Trophoblast cell (in vitro differentiated cells and primary cell): ENCODE measurements around the gene GMFB. TPM values are rescaled to one million over a fixed set of nuclear protein-coding genes. Genes with fewer than 3 reads are reported as not detected.

Experiments used
- DNase-seq, 2 donors: peaks; one replicate each; pipeline ENCODE4 v3.0.0-alpha.2; 2016
- H2AFZ ChIP-seq: 2 replicates; pipeline ENCODE4 v1.6.1; 2013; ENCODE audit warnings: low read length, moderate library complexity, mild to moderate bottlenecking; ENCODE audit not compliant: insufficient read depth, poor library complexity
- H2AK5ac ChIP-seq: 2 replicates; pipeline ENCODE4 v1.6.1; 2013; ENCODE audit warnings: mild to moderate bottlenecking, low read length
- H2BK120ac ChIP-seq: 2 replicates; pipeline ENCODE4 v1.6.1; 2013; ENCODE audit warnings: low read length, mild to moderate bottlenecking, moderate library complexity; ENCODE audit not compliant: insufficient read depth, poor library complexity
- H2BK12ac ChIP-seq: 2 replicates; pipeline ENCODE4 v1.6.1; 2013; ENCODE audit warnings: mild to moderate bottlenecking, low read length, moderate library complexity
- H2BK5ac ChIP-seq: 2 replicates; pipeline ENCODE4 v1.6.1; 2013; ENCODE audit warnings: low read length, low read depth, moderate library complexity, mild to moderate bottlenecking; ENCODE audit not compliant: poor library complexity
- H3K14ac ChIP-seq: 2 replicates; pipeline ENCODE4 v1.6.1; 2013; ENCODE audit warnings: mild to moderate bottlenecking, low read length
- H3K18ac ChIP-seq: 2 replicates; pipeline ENCODE4 v1.6.1; 2013; ENCODE audit warnings: mild to moderate bottlenecking, low read length
- H3K23ac ChIP-seq: 2 replicates; pipeline ENCODE4 v1.6.1; 2013; ENCODE audit warnings: low read length
- H3K27ac ChIP-seq: 2 replicates; pipeline ENCODE4 v1.5.1; 2013; ENCODE audit warnings: low read depth, mild to moderate bottlenecking, inconsistent platforms, low read length, moderate library complexity
- H3K27me3 ChIP-seq: 2 replicates; pipeline ENCODE4 v1.6.1; 2013; ENCODE audit warnings: inconsistent platforms, mild to moderate bottlenecking, low read length, moderate library complexity; ENCODE audit not compliant: insufficient read depth
- H3K36me3 ChIP-seq, 2 experiments: 1 replicate in 1 of 2; 2 replicates in 1 of 2; pipeline ENCODE4 v1.6.1; 2013; ENCODE audit warnings: low read length in 2 of 2, mild to moderate bottlenecking in 2 of 2, moderate library complexity in 1 of 2; ENCODE audit not compliant: insufficient read depth in 2 of 2, control insufficient read depth in 1 of 2
- H3K4ac ChIP-seq: 2 replicates; pipeline ENCODE4 v1.6.1; 2013; ENCODE audit warnings: low read depth, mild to moderate bottlenecking, low read length, moderate library complexity
- H3K4me1 ChIP-seq, 2 experiments: 1 replicate in 1 of 2; 2 replicates in 1 of 2; pipeline ENCODE4 v1.6.1; 2013; ENCODE audit warnings: low read length in 2 of 2, mild to moderate bottlenecking in 2 of 2, moderate library complexity in 1 of 2; ENCODE audit not compliant: insufficient read depth in 2 of 2, control insufficient read depth in 1 of 2
- H3K4me2 ChIP-seq: 2 replicates; pipeline ENCODE4 v1.6.1; 2013; ENCODE audit warnings: inconsistent platforms, mild to moderate bottlenecking, low read length, moderate library complexity
- H3K4me3 ChIP-seq: 2 replicates; pipeline ENCODE4 v1.5.1; 2013; ENCODE audit warnings: mild to moderate bottlenecking, low read depth, low read length, inconsistent platforms
- H3K79me1 ChIP-seq: one replicate; pipeline ENCODE4 v1.6.1; 2013; ENCODE audit warnings: low read length
- H3K79me2 ChIP-seq: 2 replicates; pipeline ENCODE4 v1.6.1; 2013; ENCODE audit warnings: low read length, mild to moderate bottlenecking; ENCODE audit not compliant: control insufficient read depth, insufficient read depth, poor library complexity
- H3K9ac ChIP-seq: 2 replicates; pipeline ENCODE4 v1.6.1; 2013; ENCODE audit warnings: mild to moderate bottlenecking, low read length
- H3K9me3 ChIP-seq: 2 replicates; pipeline ENCODE4 v1.6.1; 2013; ENCODE audit warnings: low read depth, mild to moderate bottlenecking, control low read depth, inconsistent platforms, low read length; ENCODE audit not compliant: insufficient read depth
- H4K12ac ChIP-seq: 2 replicates; pipeline ENCODE4 v1.6.1; 2013; ENCODE audit warnings: low read depth, mild to moderate bottlenecking, low read length, moderate library complexity
- H4K8ac ChIP-seq: 2 replicates; pipeline ENCODE4 v1.6.1; 2013; ENCODE audit warnings: low read depth, mild to moderate bottlenecking, low read length, moderate library complexity
- H4K91ac ChIP-seq: one replicate; pipeline ENCODE4 v1.6.1; 2013; ENCODE audit warnings: low read depth, mild to moderate bottlenecking, low read length, moderate library complexity
- WGBS: extraction: QIAGEN DNeasy Blood & Tissue Kit; methylation state at CpG from one replicate; pipeline ENCODE4 v1.1.7; 2013; ENCODE audit warnings: missing lambda C conversion rate; ENCODE audit not compliant: insufficient read length, insufficient coverage; ENCODE audit errors: extremely low coverage; 5-methylcytosine and 5-hydroxymethylcytosine counted together
- polyA plus RNA-seq: library from polyadenylated mRNA; stranded (reverse); fragments of 200-250 nt; gene quantifications from 2 replicates; pipeline ENCODE4 v1.2.3, GENCODE V29; 2013

The GMFB gene
- polyA plus RNA-seq, result 25.7 and 26.5 TPM in 2 replicates

DNA sequence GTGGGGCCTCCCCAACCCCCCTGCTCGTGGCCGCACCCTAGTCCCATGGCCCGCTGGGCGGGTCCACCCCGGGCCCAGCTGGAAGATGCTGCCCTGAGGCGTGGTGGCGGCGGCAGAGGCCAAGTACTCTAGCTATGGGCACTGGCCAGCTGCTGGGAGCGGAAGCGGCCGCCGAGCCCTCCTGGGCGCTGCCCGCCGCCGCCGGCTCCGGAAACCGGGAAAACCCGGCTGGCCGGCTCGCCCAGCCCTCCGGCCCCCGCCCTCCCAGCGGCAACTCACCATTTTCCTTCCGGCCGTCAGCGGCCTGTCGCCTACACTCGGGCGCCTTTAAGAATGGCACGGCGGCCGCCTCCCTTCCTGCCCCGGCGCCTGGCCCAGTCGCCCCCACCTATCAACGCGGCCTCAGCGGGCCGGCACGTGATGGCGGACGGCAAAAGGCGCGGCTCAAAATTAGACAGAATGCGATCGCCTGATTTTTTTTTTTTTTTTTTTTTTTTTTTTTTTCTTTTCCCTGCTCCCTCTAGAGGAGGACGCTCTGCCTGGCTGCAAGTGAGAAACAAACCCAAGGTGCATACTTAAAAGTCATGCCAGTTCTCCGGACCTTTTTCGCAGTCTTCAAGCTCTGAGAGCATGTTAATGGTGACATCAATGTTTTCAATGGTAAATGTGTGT, at the start of gene GMFB:
Gene GMFB (minus strand): TSS at position 335 of the 672 bp plus-strand sequence. CDS start 53 bp downstream, at position 282.
- Histone ChIP-seq H3K14ac (peak within 1 kb of the TSS; percentile 96), H2BK12ac (peak within 1 kb of the TSS; percentile 90), H4K8ac (peak within 1 kb of the TSS; percentile 98), H4K91ac (peak within 1 kb of the TSS; percentile 98), H2AFZ (peak within 1 kb of the TSS; percentile 93), H3K79me1 (peaks cover 16% of the 10 kb centered on the region), H3K4me2 (peak within 1 kb of the TSS; percentile 74), H3K4me3 (peak within 1 kb of the TSS; percentile 79), H3K18ac (peak within 1 kb of the TSS; percentile 94), H3K27ac (peak within 1 kb of the TSS; percentile 97), H2BK5ac (peak within 1 kb of the TSS; percentile 96), H3K27me3 (no peaks in the 10 kb centered on the region), H3K9ac (peak within 1 kb of the TSS; percentile 95), H2AK5ac (peak within 1 kb of the TSS; percentile 95), H3K9me3 (no peaks in the 10 kb centered on the region), H4K12ac (peak within 1 kb of the TSS; percentile 97), H3K36me3 (no peaks in the 10 kb centered on the region), H3K4me1 (peaks cover 10 to 18% of the 10 kb centered on the region in 2 experiments), H3K79me2 (peaks cover 6% of the 10 kb centered on the region), H2BK120ac (peak within 1 kb of the TSS; percentile 97), H3K23ac (no peak within 1 kb of the TSS), H3K4ac (peak within 1 kb of the TSS; percentile 86)
- no CpG with 5 or more reads among the region's 51 CpGs for WGBS
- peak; percentile 95 to 96 for DNase-seq

DNA sequence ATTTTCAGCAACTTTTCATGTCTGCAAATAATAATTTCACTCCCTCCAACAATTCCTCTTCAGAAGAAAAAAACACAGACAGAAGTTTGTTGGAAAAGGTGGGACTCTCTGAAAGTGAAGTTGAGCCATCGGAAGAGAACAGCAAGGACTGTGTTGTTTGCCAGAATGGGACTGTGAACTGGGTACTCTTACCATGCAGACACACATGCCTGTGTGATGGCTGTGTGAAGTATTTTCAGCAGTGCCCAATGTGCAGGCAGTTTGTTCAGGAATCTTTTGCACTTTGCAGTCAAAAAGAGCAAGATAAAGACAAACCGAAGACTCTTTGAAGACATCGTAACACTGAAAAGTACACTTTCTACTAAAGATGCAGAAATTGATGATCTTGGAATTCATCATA, 49.3 kb upstream of the GMFB start:
- Histone ChIP-seq H3K27me3 (no peaks in the 10 kb centered on the region), H4K8ac (no peak overlapping the region), H3K79me2 (no peaks in the 10 kb centered on the region), H2BK5ac (no peak overlapping the region), H3K4me2 (no peak overlapping the region), H2AFZ (no peak overlapping the region), H3K9me3 (no peaks in the 10 kb centered on the region), H3K9ac (no peak overlapping the region), H4K12ac (no peak overlapping the region), H2BK12ac (no peak overlapping the region), H4K91ac (no peak overlapping the region), H3K18ac (no peak overlapping the region), H3K14ac (no peak overlapping the region), H2AK5ac (no peak overlapping the region), H3K4me1 (no peaks in the 10 kb centered on the region), H3K36me3 (peaks cover 0 to 2% of the 10 kb centered on the region in 2 experiments), H2BK120ac (no peak overlapping the region), H3K79me1 (no peaks in the 10 kb centered on the region), H3K4me3 (no peak overlapping the region), H3K27ac (no peak overlapping the region), H3K23ac (no peak overlapping the region), H3K4ac (no peak overlapping the region)
- no peak for DNase-seq
- no CpG with 5 or more reads among the region's 3 CpGs for WGBS

DNA sequence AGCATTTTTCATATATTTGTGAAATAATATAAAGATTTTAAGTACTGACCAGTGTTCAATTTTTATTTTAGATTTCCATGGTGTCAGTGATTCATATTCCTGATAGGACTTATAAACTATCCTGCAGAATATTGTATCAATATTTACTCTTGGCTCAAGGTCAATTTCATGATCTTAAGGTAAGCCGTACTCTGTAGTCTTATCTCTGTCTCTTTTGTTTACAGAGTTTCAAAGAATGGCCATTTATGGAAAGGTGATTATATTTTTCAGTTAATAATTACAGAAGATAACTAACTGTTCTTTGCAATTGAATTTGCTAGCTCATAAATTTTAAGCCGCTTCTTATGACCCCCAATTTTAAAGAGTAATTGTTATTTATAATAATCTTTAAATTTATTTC, 48.9 kb upstream of the GMFB start:
- Histone ChIP-seq H2BK5ac (no peak overlapping the region), H3K9me3 (no peaks in the 10 kb centered on the region), H3K23ac (no peak overlapping the region), H4K8ac (no peak overlapping the region), H3K79me1 (no peaks in the 10 kb centered on the region), H3K36me3 (peaks cover 0 to 2% of the 10 kb centered on the region in 2 experiments), H2AFZ (no peak overlapping the region), H3K14ac (no peak overlapping the region), H3K27ac (no peak overlapping the region), H2BK12ac (no peak overlapping the region), H2AK5ac (no peak overlapping the region), H4K91ac (no peak overlapping the region), H3K4me1 (no peaks in the 10 kb centered on the region), H3K27me3 (no peaks in the 10 kb centered on the region), H3K18ac (no peak overlapping the region), H3K4me3 (no peak overlapping the region), H4K12ac (no peak overlapping the region), H3K4me2 (no peak overlapping the region), H3K9ac (no peak overlapping the region), H3K79me2 (no peaks in the 10 kb centered on the region), H3K4ac (no peak overlapping the region), H2BK120ac (no peak overlapping the region)
- no peak for DNase-seq
- no CpG with 5 or more reads among the region's 2 CpGs for WGBS

DNA sequence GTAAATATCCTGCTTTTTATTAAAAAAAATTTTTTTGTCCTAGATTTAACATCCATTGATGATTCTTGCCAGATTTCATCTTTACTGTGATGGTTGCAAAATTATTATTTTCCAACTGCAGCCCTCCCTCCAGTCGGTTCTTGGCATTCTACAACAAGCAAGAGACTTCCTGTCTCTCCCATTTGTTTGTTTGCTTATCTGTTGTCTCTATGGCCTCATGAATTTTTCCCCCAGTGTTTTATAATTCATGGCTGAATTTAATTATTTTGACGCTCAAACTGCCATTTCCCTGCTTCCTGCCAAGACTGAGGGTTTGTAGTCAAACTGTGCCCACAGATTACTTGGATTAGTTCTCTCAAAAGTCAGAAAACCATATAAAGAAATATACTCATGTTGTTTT, 46.9 kb upstream of the GMFB start:
- Histone ChIP-seq H3K4me3 (no peak overlapping the region), H2BK5ac (no peak overlapping the region), H3K14ac (no peak overlapping the region), H3K4me1 (no peaks in the 10 kb centered on the region), H2AFZ (no peak overlapping the region), H3K23ac (no peak overlapping the region), H3K9ac (no peak overlapping the region), H3K79me2 (no peaks in the 10 kb centered on the region), H3K4ac (no peak overlapping the region), H2BK120ac (no peak overlapping the region), H3K79me1 (no peaks in the 10 kb centered on the region), H2AK5ac (no peak overlapping the region), H4K8ac (no peak overlapping the region), H3K18ac (no peak overlapping the region), H3K36me3 (peaks cover 0 to 2% of the 10 kb centered on the region in 2 experiments), H4K91ac (no peak overlapping the region), H4K12ac (no peak overlapping the region), H3K27me3 (no peaks in the 10 kb centered on the region), H3K9me3 (no peaks in the 10 kb centered on the region), H3K4me2 (no peak overlapping the region), H3K27ac (no peak overlapping the region), H2BK12ac (no peak overlapping the region)
- no CpG with 5 or more reads among the region's 2 CpGs for WGBS
- DNase-seq, result no peak
